Panc1 (cell line): ENCODE results near the gene RNF175. TPM values are rescaled to one million over a fixed set of nuclear protein-coding genes. Genes with fewer than 3 reads are reported as not detected.
A peak's percentile ranks its signal among the peaks of the same experiment; 100 is the strongest.

Source experiments
- ATAC-seq: fragments of 200-7000 bp; cut with Tn5 transposase; 2 replicates; pipeline ENCODE4 v1.9.1; 2020; ENCODE audit warnings: mild to moderate bottlenecking, moderate library complexity
- Bru-seq: library from RNA; stranded (reverse); fragments of 400-500 nt; gene quantifications from one replicate; lab custom pipeline; 2021; lab: Mats Ljungman, UMichigan
- BruChase-seq, 2 experiments: library from RNA; stranded (reverse); fragments of 400-500 nt; gene quantifications; one replicate each; lab custom pipeline; 2021; lab: Mats Ljungman, UMichigan
- BruUV-seq: library from RNA; stranded (reverse); fragments of 400-500 nt; replicated peaks from 2 replicates; lab custom pipeline; 2021; lab: Mats Ljungman, UMichigan
- CTCF ChIA-PET: fragments of 300-600 bp; sonication (Branson Sonifier 250); formaldehyde crosslinking; loops from one replicate; lab custom pipeline; 2022; ENCODE audit warnings: antibody characterized with exemption; lab: Charles Lee
- POLR2A ChIA-PET: fragments of 300-600 bp; sonication (Branson Sonifier 250); formaldehyde crosslinking; loops from one replicate; lab custom pipeline; 2022; ENCODE audit warnings: antibody characterized with exemption; lab: Charles Lee
- DNase-seq: peaks from one replicate; pipeline ENCODE4 v3.0.0-alpha.2; 2010; ENCODE audit warnings: low read depth, low spot score
- H3K27ac ChIP-seq: 2 replicates; pipeline ENCODE4 v1.5.1; 2011; ENCODE audit warnings: mild to moderate bottlenecking, low read length, inconsistent platforms
- H3K27me3 ChIP-seq: fragments of 200-500 bp; sonication (Bioruptor generic); 2 replicates; pipeline ENCODE4 v1.6.0; 2014; ENCODE audit warnings: low read length, inconsistent platforms; ENCODE audit not compliant: control insufficient read depth, insufficient read depth
- H3K36me3 ChIP-seq: fragments of 200-500 bp; sonication (Bioruptor generic); 2 replicates; pipeline ENCODE4 v1.5.1; 2014; ENCODE audit warnings: inconsistent platforms, mild to moderate bottlenecking, low read length, moderate library complexity; ENCODE audit not compliant: control insufficient read depth, insufficient read depth
- H3K4me1 ChIP-seq: 2 replicates; pipeline ENCODE4 v1.5.1; 2011; ENCODE audit warnings: inconsistent platforms, mild to moderate bottlenecking, low read length, moderate library complexity; ENCODE audit not compliant: control insufficient read depth, insufficient read depth
- H3K4me3 ChIP-seq, 2 experiments: 2 replicates each; pipeline ENCODE4 v1.5.1; 2011 to 2012; ENCODE audit warnings: low read depth in 2 of 2, low read length in 2 of 2, mild to moderate bottlenecking in 2 of 2, inconsistent platforms in 1 of 2, moderate library complexity in 1 of 2
- H3K9me3 ChIP-seq: fragments of 200-500 bp; sonication (Bioruptor generic); 2 replicates; pipeline ENCODE4 v1.5.1; 2014; ENCODE audit warnings: low read depth, mild to moderate bottlenecking, inconsistent platforms, low read length, moderate library complexity; ENCODE audit not compliant: control insufficient read depth, insufficient read depth
- POLR2AphosphoS5 ChIP-seq: IDR thresholded peaks from 2 replicates; pipeline ENCODE4 v1.6.1; 2012; ENCODE audit warnings: mild to moderate bottlenecking, low read depth, low read length, moderate library complexity
- SIN3A ChIP-seq: IDR thresholded peaks from 2 replicates; pipeline ENCODE4 v1.6.1; 2012; ENCODE audit warnings: low read depth, mild to moderate bottlenecking, low read length, moderate library complexity, borderline replicate concordance; ENCODE audit not compliant: insufficient read depth
- TCF7L2 ChIP-seq: IDR thresholded peaks from 2 replicates; pipeline ENCODE4 v1.6.1; 2011; ENCODE audit warnings: mild to moderate bottlenecking, low read depth, low read length, inconsistent platforms
- in situ Hi-C: cut with HindIII; loops from 2 replicates; pipeline ENCODE4 v1.10.0; 2016; ENCODE audit warnings: low sequenced_read_pairs, low pct_unique_long_range_greater_than_20kb
- intact Hi-C: fragments of 100-400 bp; cut with micrococcal nuclease; formaldehyde crosslinking; loops from one replicate; pipeline ENCODE4 v1.10.0; 2022; ENCODE audit not compliant: unreplicated experiment
- long read RNA-seq: library from polyadenylated mRNA; unstranded; transcript quantifications from one replicate; pipeline ENCODE4 v2.0.0, GENCODE V29; 2021; ENCODE audit not compliant: unreplicated experiment
- polyA plus RNA-seq: library from polyadenylated mRNA; unstranded; fragments of >200 nt; gene quantifications from one replicate; pipeline ENCODE4 v1.2.1, GENCODE V29; 2012; ENCODE audit warnings: missing spikeins; ENCODE audit not compliant: insufficient read length
- total RNA-seq: library from RNA; stranded (reverse); gene quantifications from one replicate; pipeline ENCODE4 v1.2.1, GENCODE V29; 2021; ENCODE audit not compliant: unreplicated experiment
- TF ChIP-seq, protein P1 (sequence below), 2 experiments: IDR thresholded peaks; 2 replicates each; pipeline ENCODE4 v1.6.1; 2011 to 2012; ENCODE audit warnings: low read depth in 2 of 2, control low read depth in 1 of 2, low read length in 1 of 2, mild to moderate bottlenecking in 1 of 2, moderate library complexity in 1 of 2; ENCODE audit not compliant: insufficient read depth in 1 of 2
- TF ChIP-seq, protein P2 (sequence below): fragments of 450-650 bp; IDR thresholded peaks from 2 replicates; pipeline ENCODE4 v1.5.1; 2017; ENCODE audit warnings: mild to moderate bottlenecking

RNF175 gene
- not detected for total RNA-seq
- polyA plus RNA-seq, result not detected
- percentile 7 among the genes with signal in this experiment for Bru-seq, nascent RNA
- percentile 4 among the genes with signal in this experiment for BruChase-seq, experiment 1, labeled RNA remaining after a 2-hour chase
- BruChase-seq, experiment 2, labeled RNA remaining after a 6-hour chase, result percentile 8 among the genes with signal in this experiment
- long read RNA-seq, result 0 reads

DNA sequence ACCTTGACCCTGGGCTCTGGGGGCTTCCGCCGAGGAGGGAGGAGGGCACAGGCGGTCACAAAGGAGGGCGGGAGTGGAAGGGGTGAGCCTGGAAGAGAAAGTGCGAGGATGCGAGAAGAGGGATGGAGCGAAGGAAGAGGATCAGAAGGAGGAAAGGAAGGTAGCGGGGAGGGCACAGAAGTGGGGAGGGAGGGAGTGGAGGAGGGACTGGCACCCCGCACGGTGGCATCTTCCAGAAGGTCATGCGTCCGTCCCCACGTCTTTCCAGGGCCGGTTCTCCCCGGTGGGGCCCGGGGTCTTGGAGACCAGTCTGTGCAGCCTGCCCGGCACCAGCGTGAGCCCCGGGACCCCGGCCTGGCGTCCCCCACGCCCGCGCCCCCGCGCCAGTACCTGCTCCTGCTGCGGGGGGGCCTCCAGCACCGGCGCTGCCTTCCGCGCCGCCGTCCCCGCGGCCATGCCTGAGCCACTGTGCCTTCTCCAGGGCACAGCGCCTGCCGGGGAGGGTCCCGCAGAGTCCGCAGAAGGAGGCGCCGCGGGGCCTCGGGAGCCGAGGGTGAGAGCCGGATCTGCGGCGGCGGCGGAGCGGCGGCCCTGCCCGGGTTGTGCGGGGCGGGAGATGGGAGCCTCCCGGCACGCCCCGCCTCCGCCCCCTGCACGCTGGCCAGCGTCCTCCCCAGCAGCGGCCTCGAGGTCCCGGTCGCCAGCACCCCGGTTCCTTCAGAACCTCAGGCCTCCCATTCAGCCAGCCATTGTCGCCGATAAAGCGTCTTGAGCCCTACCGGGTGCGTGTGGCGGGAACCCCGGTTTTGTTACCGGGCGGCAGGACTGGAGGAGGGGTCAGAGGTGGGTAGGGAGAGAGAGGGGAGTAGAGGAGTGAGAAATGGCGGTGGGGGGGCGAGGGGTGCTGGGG lies at the start of gene RNF175:
Gene RNF175 (minus strand): TSS at position 618 of the 910 bp plus-strand sequence. CDS start 162 bp downstream, at position 456.
- BruUV-seq, result no TSS peak
- peak within 1 kb of the TSS; percentile 37 to 38 for H3K4me3 ChIP-seq
- no peaks in the 10 kb centered on the region; the same call in 1 of the 2 replicates for H3K27me3 ChIP-seq
- DNase-seq (no peak), ATAC-seq (peak; percentile 69)
- H3K9me3 ChIP-seq, result no peaks in the 10 kb centered on the region
- H3K36me3 ChIP-seq, result no peaks in the 10 kb centered on the region
- H3K27ac ChIP-seq, result no peak within 1 kb of the TSS
- in situ Hi-C loops, result no loop called here
- POLR2A ChIA-PET, result no interaction called here
- CTCF ChIA-PET, result no interaction called here
- H3K4me1 ChIP-seq, result no peaks in the 10 kb centered on the region
- intact Hi-C loops, result loop anchor here (10.0 kb wide), 1 partner anchor 615 kb away; no protein-coding TSS in a partner anchor
- no peak for TF ChIP-seq TCF7L2
- no peak for TF ChIP-seq POLR2AphosphoS5
- TF ChIP-seq, protein P1, sequence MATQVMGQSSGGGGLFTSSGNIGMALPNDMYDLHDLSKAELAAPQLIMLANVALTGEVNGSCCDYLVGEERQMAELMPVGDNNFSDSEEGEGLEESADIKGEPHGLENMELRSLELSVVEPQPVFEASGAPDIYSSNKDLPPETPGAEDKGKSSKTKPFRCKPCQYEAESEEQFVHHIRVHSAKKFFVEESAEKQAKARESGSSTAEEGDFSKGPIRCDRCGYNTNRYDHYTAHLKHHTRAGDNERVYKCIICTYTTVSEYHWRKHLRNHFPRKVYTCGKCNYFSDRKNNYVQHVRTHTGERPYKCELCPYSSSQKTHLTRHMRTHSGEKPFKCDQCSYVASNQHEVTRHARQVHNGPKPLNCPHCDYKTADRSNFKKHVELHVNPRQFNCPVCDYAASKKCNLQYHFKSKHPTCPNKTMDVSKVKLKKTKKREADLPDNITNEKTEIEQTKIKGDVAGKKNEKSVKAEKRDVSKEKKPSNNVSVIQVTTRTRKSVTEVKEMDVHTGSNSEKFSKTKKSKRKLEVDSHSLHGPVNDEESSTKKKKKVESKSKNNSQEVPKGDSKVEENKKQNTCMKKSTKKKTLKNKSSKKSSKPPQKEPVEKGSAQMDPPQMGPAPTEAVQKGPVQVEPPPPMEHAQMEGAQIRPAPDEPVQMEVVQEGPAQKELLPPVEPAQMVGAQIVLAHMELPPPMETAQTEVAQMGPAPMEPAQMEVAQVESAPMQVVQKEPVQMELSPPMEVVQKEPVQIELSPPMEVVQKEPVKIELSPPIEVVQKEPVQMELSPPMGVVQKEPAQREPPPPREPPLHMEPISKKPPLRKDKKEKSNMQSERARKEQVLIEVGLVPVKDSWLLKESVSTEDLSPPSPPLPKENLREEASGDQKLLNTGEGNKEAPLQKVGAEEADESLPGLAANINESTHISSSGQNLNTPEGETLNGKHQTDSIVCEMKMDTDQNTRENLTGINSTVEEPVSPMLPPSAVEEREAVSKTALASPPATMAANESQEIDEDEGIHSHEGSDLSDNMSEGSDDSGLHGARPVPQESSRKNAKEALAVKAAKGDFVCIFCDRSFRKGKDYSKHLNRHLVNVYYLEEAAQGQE (IDR thresholded peaks at IDR 0.05; ENCODE audit: insufficient read depth in 1 of 2, low read depth in 2 of 2, low read length in 1 of 2), result no peak
- TF ChIP-seq SIN3A, result no peak
- TF ChIP-seq, protein P2, sequence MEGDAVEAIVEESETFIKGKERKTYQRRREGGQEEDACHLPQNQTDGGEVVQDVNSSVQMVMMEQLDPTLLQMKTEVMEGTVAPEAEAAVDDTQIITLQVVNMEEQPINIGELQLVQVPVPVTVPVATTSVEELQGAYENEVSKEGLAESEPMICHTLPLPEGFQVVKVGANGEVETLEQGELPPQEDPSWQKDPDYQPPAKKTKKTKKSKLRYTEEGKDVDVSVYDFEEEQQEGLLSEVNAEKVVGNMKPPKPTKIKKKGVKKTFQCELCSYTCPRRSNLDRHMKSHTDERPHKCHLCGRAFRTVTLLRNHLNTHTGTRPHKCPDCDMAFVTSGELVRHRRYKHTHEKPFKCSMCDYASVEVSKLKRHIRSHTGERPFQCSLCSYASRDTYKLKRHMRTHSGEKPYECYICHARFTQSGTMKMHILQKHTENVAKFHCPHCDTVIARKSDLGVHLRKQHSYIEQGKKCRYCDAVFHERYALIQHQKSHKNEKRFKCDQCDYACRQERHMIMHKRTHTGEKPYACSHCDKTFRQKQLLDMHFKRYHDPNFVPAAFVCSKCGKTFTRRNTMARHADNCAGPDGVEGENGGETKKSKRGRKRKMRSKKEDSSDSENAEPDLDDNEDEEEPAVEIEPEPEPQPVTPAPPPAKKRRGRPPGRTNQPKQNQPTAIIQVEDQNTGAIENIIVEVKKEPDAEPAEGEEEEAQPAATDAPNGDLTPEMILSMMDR, result no peak

DNA sequence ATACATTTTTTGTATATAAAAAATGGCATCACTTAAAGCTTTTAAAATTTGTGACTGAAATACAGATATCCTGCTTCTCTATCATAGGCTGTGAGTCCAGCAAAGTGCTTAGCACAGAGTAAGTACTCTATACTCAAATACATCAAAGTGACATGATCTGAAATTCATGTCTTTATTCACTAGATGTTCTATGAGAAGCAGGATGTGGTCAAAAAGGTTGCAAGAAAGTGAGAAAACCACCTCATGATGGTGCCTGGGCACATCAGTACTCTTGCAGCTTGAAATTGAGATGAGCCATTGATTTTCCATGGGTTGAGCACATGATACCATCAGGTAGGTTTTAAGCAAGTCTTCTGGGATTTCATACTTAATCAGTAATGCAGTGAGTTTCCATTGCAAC lies 49.5 kb upstream of the RNF175 start:
- H3K27me3 ChIP-seq, result no peaks in the 10 kb centered on the region
- H3K4me3 ChIP-seq, result no peak overlapping the region
- POLR2A ChIA-PET, result no interaction called here
- CTCF ChIA-PET, result no interaction called here
- no peak overlapping the region for H3K27ac ChIP-seq
- DNase-seq (no peak), ATAC-seq (no peak)
- no TSS peak for BruUV-seq
- no peaks in the 10 kb centered on the region for H3K36me3 ChIP-seq
- intact Hi-C loops, result no loop called here
- TF ChIP-seq, protein P1 (IDR thresholded peaks at IDR 0.05; ENCODE audit: insufficient read depth in 1 of 2, low read depth in 2 of 2, low read length in 1 of 2), result no peak
- TF ChIP-seq POLR2AphosphoS5 (no peak), SIN3A (no peak)
- H3K4me1 ChIP-seq, result no peaks in the 10 kb centered on the region
- in situ Hi-C loops, result no loop called here
- no peaks in the 10 kb centered on the region for H3K9me3 ChIP-seq
